Measurements from ENCODE around the gene AK8.

AK8 gene

DNA sequence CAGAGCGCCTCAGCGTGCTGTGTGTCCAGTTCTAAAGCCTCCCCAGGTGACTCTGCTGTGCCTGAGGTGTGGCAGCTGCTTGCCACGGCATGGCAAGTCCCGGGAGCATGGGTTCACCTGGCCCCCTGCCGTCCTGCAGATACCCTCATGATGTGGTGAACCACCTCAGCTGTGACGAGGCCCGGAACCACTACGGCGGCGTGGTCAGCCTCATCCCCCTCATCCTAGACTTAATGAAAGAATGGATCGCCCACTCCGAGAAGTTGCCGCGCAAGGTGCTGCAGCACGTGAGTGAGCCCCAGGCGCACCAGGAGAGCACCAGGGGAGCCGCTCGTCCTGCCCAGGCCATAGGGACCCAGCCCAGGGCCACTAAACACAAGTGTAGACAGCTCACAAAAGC is 10.1 kb upstream of the AK8 start:
- Histone ChIP-seq H2AFZ (ENCODE audit: low read length) (no peak overlapping the region), H3K9me3 (ENCODE audit: insufficient read depth, low read depth, low read length) (no peaks in the 10 kb centered on the region), H3K27me3 (ENCODE audit: insufficient read depth, low read length, poor library complexity, severe bottlenecking) (no peaks in the 10 kb centered on the region), H3K9me2 (replicated peaks; ENCODE audit: low read depth, low read length) (no peaks in the 10 kb centered on the region), H3K4me1 (ENCODE audit: insufficient read depth, low read length, poor library complexity, severe bottlenecking) (peaks cover 95% of the 10 kb centered on the region), H3K4me2 (ENCODE audit: low read depth, low read length, poor library complexity, severe bottlenecking) (peak overlapping the region; percentile 59), H3K9ac (ENCODE audit: low read depth, low read length, poor library complexity, severe bottlenecking) (peak overlapping the region; percentile 77), H4K20me1 (ENCODE audit: insufficient read depth, low read length, poor library complexity, severe bottlenecking) (no peaks in the 10 kb centered on the region), H3F3A (ENCODE audit: low read depth) (peaks cover 13% of the 10 kb centered on the region), H3K36me3 (ENCODE audit: insufficient read depth, low read length) (no peaks in the 10 kb centered on the region), H3K79me2 (ENCODE audit: insufficient read depth, low read length) (no peaks in the 10 kb centered on the region), H3K4me3 (ENCODE audit: low read length, poor library complexity, severe bottlenecking) (peak overlapping the region; percentile 46)
- TF ChIP-seq EZH2phosphoT487 (IDR thresholded peaks at IDR 0.05; ENCODE audit: borderline replicate concordance) (no peak), CTCF (conservative IDR thresholded peaks at IDR 0.05; ENCODE audit: low read length) (no peak)

GRCh38 chr9:132887181-132888120 is 9.4 kb upstream of the AK8 start:
- Histone ChIP-seq H3K27me3 (ENCODE audit: insufficient read depth, low read length, poor library complexity, severe bottlenecking) (no peaks in the 10 kb centered on the region), H3K9ac (ENCODE audit: low read depth, low read length, poor library complexity, severe bottlenecking) (peak overlapping the region; percentile 77), H3K79me2 (ENCODE audit: insufficient read depth, low read length) (no peaks in the 10 kb centered on the region), H3K36me3 (ENCODE audit: insufficient read depth, low read length) (no peaks in the 10 kb centered on the region), H3K9me2 (replicated peaks; ENCODE audit: low read depth, low read length) (no peaks in the 10 kb centered on the region), H3F3A (ENCODE audit: low read depth) (peaks cover 13% of the 10 kb centered on the region), H3K9me3 (ENCODE audit: insufficient read depth, low read depth, low read length) (no peaks in the 10 kb centered on the region), H4K20me1 (ENCODE audit: insufficient read depth, low read length, poor library complexity, severe bottlenecking) (no peaks in the 10 kb centered on the region), H3K4me1 (ENCODE audit: insufficient read depth, low read length, poor library complexity, severe bottlenecking) (peaks cover 95% of the 10 kb centered on the region), H2AFZ (ENCODE audit: low read length) (no peak overlapping the region), H3K4me2 (ENCODE audit: low read depth, low read length, poor library complexity, severe bottlenecking) (peak overlapping the region; percentile 59), H3K4me3 (ENCODE audit: low read length, poor library complexity, severe bottlenecking) (no peak overlapping the region)
- TF ChIP-seq CTCF (conservative IDR thresholded peaks at IDR 0.05; ENCODE audit: low read length) (no peak), EZH2phosphoT487 (IDR thresholded peaks at IDR 0.05; ENCODE audit: borderline replicate concordance) (no peak)

DNA sequence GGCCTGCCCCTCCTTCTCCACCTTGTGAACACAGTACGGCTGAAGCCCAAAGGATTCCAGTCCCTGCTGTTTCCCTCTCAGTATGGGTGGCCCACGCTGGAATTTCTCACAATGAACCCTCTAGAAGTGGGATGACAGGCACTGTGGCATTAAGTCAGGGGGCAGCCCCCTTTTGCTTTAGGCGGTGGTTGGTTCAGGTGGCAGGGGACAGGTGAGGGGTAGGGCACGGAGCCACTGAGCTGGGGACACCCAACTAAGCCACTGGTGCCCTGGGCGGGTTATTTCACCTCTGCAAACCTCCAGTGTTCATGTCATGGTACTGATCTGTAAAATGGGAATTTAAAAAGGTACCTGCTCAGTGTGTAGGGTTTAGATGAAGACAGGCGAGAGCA is 8.2 kb upstream of the AK8 start:
- no peak overlapping the region for H2AFZ ChIP-seq (ENCODE audit: low read length)
- no peaks in the 10 kb centered on the region for H3K79me2 ChIP-seq (ENCODE audit: insufficient read depth, low read length)
- peak overlapping the region; percentile 33 for H3K9ac ChIP-seq (ENCODE audit: low read depth, low read length, poor library complexity, severe bottlenecking)
- H4K20me1 ChIP-seq (ENCODE audit: insufficient read depth, low read length, poor library complexity, severe bottlenecking) = no peaks in the 10 kb centered on the region
- H3F3A ChIP-seq (ENCODE audit: low read depth) = peaks cover 13% of the 10 kb centered on the region
- H3K36me3 ChIP-seq (ENCODE audit: insufficient read depth, low read length) = no peaks in the 10 kb centered on the region
- H3K4me3 ChIP-seq (ENCODE audit: low read length, poor library complexity, severe bottlenecking) = no peak overlapping the region
- H3K9me2 ChIP-seq (replicated peaks; ENCODE audit: low read depth, low read length) = no peaks in the 10 kb centered on the region
- no peaks in the 10 kb centered on the region for H3K27me3 ChIP-seq (ENCODE audit: insufficient read depth, low read length, poor library complexity, severe bottlenecking)
- H3K4me2 ChIP-seq (ENCODE audit: low read depth, low read length, poor library complexity, severe bottlenecking) = no peak overlapping the region
- no peak for TF ChIP-seq CTCF (conservative IDR thresholded peaks at IDR 0.05; ENCODE audit: low read length)
- TF ChIP-seq EZH2phosphoT487 (IDR thresholded peaks at IDR 0.05; ENCODE audit: borderline replicate concordance) = no peak
- peaks cover 95% of the 10 kb centered on the region for H3K4me1 ChIP-seq (ENCODE audit: insufficient read depth, low read length, poor library complexity, severe bottlenecking)
- H3K9me3 ChIP-seq (ENCODE audit: insufficient read depth, low read depth, low read length) = no peaks in the 10 kb centered on the region

All from Loucy (cell line).